ENCODE results near the gene HSPB8.

GRCh38 chr12:119204131-119204530 is 25.4 kb downstream of the HSPB8 start:
- TF ChIP-seq POLR2A (IDR thresholded peaks at IDR 0.05) (no peak), CTCF (IDR thresholded peaks at IDR 0.05) (no peak)
